NCI-H345 treated with DMSO at 0.1 percent for 48 hours (cell line): ENCODE results near the gene AHRR.
A peak's percentile ranks its signal among the peaks of the same experiment; 100 is the strongest.
"Not testable (repeated sequence)": the region's sequence is repeated elsewhere in the genome, so short reads cannot be mapped to it uniquely, and the experiment has no call there.

Experiments used
- DNase-seq: peaks from one replicate; lab custom pipeline; 2025; ENCODE audit not compliant: unreplicated experiment; lab: John Stamatoyannopoulos, UW

AHRR gene

GRCh38 chr5:321230-321725 lies at the start of gene AHRR:
Gene AHRR, plus strand, starts transcription at chr5:321714. Its CDS starts 22,189 bp downstream, at chr5:343903.
- no peak for DNase-seq

DNA sequence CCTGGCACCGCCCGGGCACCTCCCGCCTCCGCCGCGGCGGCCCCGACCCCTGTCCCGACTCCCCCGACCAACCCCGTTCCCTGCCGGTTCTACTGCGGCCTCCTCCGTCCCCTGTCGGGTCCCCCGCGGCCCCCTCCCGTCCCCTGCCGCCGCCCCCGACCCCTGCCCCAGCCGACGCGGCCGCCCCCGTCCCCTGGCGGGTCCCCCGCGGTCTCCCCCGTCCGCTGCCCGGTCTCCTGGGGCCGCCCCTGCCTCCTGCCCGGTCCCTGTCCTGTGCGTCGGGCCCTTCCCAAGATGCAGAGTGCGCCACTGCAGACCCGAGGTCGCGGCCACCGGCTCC lies 49.7 kb upstream of the AHRR start:
- not testable (repeated sequence) for DNase-seq

DNA sequence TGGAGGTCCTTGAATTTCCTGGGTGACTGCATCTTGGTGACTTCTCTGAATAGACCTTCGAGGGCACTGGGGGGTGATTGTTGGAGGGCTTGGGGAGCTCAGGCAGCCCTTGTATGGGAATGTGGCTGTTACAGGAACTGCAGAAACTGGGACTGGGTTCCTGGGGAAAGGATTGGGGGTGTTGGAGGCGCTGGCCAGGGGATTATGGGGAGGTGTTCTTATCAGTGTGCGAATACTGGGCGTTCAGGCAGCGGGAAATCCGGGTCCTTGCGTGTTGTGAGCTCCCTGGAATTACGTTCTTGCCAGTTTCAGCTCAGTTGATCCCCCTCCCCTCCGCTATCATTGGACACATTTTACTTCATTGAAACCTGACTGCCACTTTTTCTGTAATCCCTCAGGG lies 48.4 kb upstream of the AHRR start:
- not testable (repeated sequence) for DNase-seq

GRCh38 chr5:273491-273890 lies 48.0 kb upstream of the AHRR start:
- DNase-seq, result not testable (repeated sequence)

GRCh38 chr5:274346-274745 lies 47.2 kb upstream of the AHRR start:
- DNase-seq, result not testable (repeated sequence)

GRCh38 chr5:278646-279045 lies 42.9 kb upstream of the AHRR start:
- no peak for DNase-seq

DNA sequence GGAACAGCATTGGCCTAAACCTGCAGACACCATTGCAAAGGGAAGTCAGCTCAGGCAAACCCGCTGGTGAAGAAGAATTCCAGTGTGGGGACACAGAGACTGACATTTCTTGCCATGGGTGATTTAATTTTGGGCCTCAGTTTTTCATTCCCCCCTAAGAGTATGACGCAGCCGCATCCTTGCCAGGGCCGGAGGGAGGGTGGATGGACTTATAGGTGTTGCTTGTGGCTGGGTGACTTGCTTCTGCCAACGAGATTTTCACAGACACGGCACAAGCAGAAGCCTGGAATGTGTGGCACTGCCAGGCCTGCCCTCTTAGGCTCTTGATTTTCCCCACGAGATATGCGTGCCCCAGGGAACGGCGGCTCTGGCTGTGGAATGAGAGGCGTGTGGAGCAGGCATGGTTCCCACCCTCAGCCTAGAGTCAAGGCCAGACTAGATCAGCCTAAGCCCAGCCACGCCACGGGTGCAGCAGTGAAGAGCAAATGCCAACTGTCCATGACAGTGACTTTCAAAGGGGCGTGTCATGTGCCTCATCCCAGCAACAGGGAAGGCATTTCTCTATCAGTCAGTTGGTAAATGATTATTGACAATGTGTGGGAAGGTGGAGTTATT lies 42.4 kb upstream of the AHRR start:
- not testable (repeated sequence) for DNase-seq

DNA sequence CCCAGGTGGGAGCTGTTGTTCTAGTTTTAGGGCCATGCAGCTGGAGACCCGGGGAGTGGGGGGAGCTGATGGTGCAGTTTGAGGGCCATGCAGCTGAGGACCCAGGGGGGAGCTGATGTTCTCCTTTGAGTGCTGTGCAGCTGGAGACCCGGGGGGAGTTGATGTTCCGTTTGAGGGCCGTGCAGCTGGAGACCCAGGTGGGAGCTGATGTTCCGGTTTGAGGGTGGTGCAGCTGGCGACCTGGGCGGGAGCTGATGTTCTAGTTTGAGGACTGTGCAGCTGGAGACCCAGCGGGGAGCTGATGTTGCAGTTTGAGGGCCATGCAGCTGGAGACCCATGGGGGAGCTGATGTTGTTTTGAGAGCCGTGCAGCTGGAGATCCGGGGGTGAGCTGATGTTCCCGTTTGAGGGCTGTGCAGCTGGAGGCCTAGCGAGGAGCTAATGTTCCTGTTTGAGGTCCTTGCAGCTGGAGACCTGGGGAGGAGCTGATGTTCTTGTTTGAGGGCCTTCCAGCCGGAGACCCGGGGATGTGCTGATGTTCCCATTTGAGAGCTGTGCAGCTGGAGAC lies 35.4 kb upstream of the AHRR start:
- DNase-seq, result no peak

- not testable (repeated sequence) for DNase-seq
Measured at GRCh38 chr5:290200-290599, 31.3 kb upstream of the AHRR start.

GRCh38 chr5:291345-291744 lies 30.2 kb upstream of the AHRR start:
- DNase-seq, result not testable (repeated sequence)

DNA sequence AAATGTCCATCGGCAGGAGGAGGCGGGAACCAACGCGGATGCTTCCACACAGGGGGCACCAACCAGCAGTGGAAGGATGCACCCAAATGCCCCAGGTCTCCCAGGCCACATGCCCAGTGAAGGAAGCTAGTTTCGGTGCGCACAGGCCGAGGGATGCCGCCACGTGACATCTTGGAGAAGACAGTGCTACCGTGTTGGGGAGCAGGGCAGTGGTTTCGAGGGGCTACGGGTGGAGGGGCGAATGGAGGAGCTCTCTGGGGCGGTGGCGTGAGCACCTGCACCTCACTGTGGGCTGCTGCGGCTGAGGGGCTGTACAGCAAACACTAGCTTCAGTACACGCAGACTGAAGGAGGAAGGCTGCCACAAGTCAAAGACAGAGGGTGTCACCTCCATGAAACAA lies 26.7 kb upstream of the AHRR start:
- DNase-seq, result not testable (repeated sequence)

DNA sequence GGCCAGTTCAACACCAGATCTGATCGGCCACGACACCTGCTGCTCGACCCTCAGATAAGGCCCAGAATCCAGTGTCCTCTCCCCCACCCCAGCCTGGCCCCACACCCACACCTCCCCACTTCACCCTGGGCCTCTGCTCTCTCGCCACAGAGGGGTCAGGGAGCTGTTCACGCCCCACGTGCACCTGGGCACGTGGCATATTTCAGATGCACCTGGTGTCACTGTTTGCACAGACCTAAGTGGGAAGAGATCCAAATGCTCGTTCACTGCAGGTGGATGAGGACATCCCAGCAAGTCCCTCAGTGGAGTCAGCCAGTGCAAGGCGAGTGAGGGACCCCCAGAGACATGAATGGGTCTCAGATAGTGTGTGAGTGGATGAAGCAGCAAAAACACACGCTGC lies 25.3 kb upstream of the AHRR start:
- not testable (repeated sequence) for DNase-seq

DNA sequence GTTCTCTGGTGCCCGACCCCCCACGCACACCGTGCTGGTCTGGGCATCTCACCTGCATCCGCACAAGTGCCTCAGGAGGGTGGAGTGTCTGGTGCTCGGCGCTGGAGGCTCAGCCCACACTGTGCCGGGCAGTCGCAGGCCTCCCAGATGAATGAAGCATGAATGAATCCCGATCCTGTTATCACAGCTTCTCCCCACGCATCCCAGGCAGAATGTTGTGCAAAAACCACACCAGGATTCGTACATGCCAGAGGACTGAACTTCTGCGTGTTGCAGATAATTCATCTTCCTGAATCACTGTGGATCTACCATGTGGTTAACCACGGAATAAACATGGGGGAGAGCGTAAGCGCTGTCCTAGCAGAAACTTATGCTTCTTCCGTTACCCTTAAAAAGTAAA lies 24.6 kb upstream of the AHRR start:
- DNase-seq, result not testable (repeated sequence)

DNA sequence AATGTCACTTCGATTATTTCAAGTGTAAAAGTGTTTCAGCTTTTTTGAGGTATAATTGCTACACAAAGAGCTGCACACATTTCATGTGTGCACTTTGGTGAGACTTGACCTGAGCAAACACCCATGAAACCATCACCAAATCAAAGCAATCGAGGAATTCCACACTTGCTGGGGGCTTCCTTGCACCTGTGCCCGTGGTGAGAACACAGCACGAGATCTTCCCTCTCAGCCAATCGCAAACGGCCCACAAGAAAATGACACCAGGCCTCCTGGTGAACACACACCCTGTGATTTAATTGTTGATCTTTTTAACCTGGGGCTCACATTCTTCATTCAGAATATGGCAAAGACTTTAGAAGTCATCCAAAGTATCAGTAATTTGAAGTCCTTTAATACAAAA lies 24.1 kb upstream of the AHRR start:
- not testable (repeated sequence) for DNase-seq

DNA sequence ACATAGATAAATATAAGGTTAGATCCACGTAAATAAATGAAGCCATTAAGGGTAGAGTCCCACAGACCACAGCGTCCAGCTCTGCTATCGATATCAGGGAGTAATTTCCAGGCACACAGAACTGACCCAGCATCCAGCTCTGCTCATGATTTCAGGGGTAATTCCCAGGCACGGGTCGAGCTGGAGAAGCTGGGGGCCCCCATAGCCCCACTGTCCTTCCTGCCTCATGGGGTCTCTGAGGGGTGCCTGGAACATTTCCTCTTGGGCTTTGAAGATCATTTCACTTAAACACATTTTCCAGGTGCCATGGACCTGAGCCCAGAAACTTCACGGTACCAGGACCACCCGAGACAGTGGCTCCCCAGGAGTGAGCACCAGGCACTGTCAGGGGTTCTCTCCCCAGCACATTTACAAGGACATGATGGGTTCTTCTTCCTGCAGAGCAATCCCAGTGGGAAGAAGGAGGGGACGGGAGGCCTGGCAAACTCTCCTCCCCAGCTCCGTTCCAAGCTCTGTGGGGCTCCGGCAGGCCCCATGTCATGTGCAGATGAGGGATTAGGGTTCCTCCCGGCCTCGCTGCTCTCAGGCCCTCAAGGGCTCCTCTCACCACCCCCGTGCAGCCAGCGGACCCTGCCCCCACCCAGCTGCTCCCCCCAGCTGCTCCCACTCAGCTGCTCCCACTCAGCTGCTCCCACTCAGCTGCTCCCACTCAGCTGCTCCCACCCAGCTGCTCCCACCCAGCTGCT lies 23.4 kb upstream of the AHRR start:
- DNase-seq, result not testable (repeated sequence)

GRCh38 chr5:298737-299125 lies 22.8 kb upstream of the AHRR start:
- DNase-seq, result no peak

- DNase-seq, result not testable (repeated sequence)
Measured at GRCh38 chr5:299921-300320, 21.6 kb upstream of the AHRR start.

GRCh38 chr5:300691-301435 lies 20.7 kb upstream of the AHRR start:
- DNase-seq, result not testable (repeated sequence)

- peak; percentile 63 for DNase-seq
Measured at GRCh38 chr5:302416-302815, 19.1 kb upstream of the AHRR start.

DNA sequence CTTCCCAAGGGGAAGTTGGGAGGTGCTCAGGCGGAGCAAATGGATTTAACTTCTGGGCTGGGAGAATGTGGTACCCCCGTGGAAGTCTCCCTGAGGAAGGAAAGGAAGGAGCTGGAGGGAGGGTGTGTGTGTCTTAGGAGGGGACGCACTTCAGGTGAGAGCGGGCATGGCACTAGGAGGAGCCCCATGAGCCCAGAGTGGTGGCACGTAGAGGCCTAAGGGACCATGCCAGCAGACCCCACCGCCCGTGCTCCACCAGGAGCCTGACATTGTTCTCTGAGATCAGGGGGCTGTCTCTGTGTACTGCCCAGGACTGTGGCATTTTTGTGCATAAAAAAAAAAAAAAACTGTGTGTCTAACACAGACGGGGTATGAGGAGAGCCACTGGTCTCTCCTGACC lies 18.5 kb upstream of the AHRR start:
- DNase-seq, result no peak

- DNase-seq, result not testable (repeated sequence)
Measured at GRCh38 chr5:303741-304140, 17.8 kb upstream of the AHRR start.

DNA sequence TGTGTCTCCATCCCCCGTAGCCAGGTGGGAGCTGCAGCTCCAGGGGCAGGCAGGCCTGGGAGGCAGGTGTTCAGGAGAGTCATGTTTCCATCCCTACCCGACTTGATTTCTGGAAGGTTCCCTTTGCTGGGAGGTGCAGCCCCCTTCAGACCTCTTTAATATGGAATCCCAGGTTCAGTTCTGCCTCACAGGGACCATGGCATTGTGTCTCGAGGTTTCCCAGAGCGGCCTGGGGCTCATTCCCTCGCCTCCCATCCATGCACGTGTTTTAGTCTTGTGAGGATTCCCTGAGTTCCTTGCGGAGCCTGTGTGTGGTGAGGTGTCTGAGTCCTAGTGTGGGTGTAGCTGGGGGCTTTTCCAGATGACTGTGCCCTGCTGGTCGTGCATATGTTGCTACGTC lies 16.5 kb upstream of the AHRR start:
- no peak for DNase-seq
